Measurements from ENCODE around the gene GTF2H3. TPM values are rescaled to one million over a fixed set of nuclear protein-coding genes. Genes with fewer than 3 reads are reported as not detected.

Gene GTF2H3
- total RNA-seq, 1 donor: 21.0 TPM

DNA sequence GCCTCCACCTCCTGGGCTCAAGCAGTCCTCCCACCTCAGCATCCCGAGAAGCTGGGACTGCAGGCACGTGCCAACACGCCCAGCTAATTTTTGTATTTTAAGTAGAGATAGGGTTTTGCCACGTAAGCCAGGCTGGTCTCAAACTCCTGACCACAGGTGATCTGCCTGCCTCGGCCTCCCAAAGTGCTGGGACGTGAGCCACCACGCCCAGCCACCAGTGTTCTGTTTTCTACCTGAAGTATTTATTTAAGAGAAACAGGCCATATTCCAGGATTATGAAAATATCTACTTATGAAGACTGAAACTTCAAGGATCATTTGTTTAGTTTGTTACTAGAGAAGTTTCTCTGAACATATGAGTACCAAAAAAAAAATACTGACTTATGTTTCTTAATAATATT is 10.3 kb downstream of the GTF2H3 start:
- DNase-seq (ENCODE audit: low read depth in 2 of 3, low spot score in 2 of 3): no peak

- DNase-seq (ENCODE audit: low read depth in 2 of 3, low spot score in 2 of 3): no peak
Observed at GRCh38 chr12:123645380-123645779, 11.8 kb downstream of the GTF2H3 start.

DNA sequence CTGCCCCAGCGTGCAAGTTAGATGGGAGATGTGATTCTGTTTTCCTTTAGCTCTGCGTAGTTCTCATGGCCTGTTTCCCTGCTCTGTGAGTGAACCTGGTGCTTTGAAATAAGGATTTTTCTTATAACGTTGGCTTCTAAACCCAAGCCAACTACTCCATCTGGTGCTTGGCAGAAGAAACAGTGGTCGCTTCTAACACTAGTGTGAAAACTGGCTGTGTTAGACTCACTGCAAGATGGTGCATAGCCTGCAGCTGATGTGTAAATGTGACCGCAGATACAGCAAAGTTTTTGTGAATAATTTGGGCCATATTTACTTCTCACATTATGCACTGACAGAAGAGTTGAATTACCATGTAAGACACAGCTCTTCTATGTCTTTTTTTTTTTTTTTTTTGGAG is 12.2 kb downstream of the GTF2H3 start:
- DNase-seq (ENCODE audit: low read depth in 2 of 3, low spot score in 2 of 3): no peak

DNA sequence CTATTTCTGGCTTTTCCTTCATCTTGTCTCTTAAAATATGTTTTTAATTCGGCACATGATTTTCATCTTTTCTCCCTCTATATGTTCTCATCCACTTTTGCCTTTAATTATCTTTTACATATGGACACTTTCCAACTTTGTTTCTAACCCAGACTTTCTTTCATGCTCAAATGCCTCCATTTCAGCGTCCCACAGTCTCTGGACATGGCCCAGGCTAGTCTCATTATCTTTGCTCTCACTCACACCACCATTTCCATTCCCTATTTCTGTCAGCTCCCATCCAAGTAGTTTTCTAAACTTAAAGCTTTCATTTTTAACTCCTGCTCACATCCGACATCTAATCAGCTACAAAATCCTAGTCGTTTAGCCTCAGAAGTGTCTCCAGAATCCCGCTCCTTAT is 14.8 kb downstream of the GTF2H3 start:
- no peak for DNase-seq (ENCODE audit: low read depth in 2 of 3, low spot score in 2 of 3)

DNA sequence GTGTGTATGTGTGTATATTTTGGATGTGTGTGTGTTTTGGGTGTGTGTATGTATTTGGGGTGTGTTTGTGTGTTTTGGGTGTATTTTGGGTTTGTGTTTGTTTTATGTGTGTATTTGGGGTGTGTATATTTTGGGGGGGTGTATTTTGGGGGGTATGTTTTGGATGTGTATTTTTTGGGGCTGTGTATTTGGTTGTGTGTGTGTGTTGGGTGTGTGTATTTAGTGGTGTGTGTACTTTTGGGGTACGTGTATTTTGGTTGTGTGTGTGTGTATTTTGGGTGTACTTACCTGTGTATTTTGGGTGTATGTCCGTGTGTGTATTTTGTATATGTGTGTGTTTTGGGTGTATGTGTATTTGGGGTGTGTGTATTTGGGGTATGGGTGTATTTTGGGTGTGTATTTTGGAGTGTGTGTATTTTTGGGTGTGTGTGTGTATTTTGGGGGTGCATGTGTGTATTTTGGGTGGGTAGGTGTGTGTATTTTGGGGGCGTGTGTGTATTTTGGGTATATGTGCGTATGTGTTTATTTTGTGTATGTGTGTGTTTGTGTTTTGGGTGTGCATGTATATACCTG is 20.6 kb downstream of the GTF2H3 start:
- DNase-seq (ENCODE audit: low read depth in 2 of 3, low spot score in 2 of 3): no peak

GRCh38 chr12:123655420-123655819 is 21.8 kb downstream of the GTF2H3 start:
- no peak for DNase-seq (ENCODE audit: low read depth in 2 of 3, low spot score in 2 of 3)

DNA sequence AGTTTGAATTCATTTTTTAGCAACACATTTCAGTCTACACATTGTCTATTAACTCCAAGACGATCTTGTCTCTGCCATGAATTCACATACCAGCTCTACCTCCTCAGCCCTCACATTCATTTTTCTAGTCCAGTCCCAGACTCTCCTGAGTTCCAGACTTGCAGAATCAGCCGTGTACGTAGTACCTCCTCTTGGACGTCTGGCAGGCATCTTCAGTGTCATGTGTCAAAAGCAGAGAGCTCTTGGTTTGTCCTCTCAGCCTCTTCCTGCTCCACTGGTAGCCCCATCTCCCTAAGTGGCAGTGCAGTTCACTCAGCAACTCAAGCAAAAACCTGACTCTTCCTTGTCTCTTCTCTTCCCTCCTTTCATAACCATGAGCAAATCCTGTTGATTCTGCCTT is 22.8 kb downstream of the GTF2H3 start:
- DNase-seq (ENCODE audit: low read depth in 2 of 3, low spot score in 2 of 3): no peak

GRCh38 chr12:123657211-123657610 is 23.6 kb downstream of the GTF2H3 start:
- no peak for DNase-seq (ENCODE audit: low read depth in 2 of 3, low spot score in 2 of 3)

- DNase-seq (ENCODE audit: low read depth in 2 of 3, low spot score in 2 of 3): no peak
Observed at GRCh38 chr12:123659996-123660727, 26.5 kb downstream of the GTF2H3 start.

GRCh38 chr12:123667771-123668170 is 34.1 kb downstream of the GTF2H3 start:
- DNase-seq (ENCODE audit: low read depth in 2 of 3, low spot score in 2 of 3): no peak

DNA sequence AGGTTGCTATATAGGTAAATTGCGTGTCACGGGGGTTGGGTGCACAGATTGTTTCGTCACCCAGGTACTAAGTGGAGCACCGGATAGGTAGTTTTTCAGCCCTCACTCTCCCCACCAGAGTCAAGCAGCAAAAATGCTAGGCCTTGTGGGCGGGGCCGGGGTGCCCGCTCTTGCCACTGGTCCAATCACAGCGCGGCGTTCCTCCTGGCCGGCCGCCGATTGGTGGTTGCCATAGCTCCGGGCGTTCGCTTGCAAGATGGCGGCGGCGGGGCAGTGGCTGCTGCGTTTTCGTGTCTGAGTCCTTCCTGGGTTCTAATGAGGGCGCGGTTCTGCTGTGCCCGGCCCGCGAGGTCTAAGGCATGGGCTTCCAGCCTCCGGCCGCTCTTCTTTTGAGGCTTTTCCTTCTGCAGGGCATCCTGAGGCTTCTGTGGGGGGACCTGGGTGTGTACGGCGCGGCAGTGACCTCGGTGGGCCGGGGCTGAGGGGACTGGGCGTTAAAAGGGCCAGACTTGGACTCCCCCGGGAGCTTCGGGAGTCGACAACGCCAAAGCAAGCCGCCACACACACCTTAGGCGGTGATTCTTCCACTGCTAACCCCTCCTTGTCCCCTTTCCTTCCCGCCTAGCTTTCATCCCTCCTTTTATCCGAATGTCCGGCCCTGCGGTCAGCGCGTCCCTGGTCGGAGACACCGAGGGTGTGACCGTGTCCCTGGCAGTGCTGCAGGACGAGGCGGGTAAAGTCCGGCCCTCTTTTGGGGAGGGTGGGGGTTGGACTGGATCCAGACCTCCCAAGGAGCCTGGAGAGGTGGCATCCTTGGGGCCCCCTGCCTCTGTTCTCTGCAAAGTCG is 37.5 kb downstream of the GTF2H3 start, which contains the start of gene TCTN2:
TSS of gene TCTN2 (plus strand) at position 232 of the 847 bp plus-strand sequence. CDS start at position 360, 128 bp downstream.
- DNase-seq (ENCODE audit: low read depth in 2 of 3, low spot score in 2 of 3): peak; percentile 70 to 92 (median 87)

- no peak for DNase-seq (ENCODE audit: low read depth in 2 of 3, low spot score in 2 of 3)
Observed at GRCh38 chr12:123671876-123672275, 38.2 kb downstream of the GTF2H3 start.

GRCh38 chr12:123675436-123675835 is 41.8 kb downstream of the GTF2H3 start:
- no peak for DNase-seq (ENCODE audit: low read depth in 2 of 3, low spot score in 2 of 3)

DNA sequence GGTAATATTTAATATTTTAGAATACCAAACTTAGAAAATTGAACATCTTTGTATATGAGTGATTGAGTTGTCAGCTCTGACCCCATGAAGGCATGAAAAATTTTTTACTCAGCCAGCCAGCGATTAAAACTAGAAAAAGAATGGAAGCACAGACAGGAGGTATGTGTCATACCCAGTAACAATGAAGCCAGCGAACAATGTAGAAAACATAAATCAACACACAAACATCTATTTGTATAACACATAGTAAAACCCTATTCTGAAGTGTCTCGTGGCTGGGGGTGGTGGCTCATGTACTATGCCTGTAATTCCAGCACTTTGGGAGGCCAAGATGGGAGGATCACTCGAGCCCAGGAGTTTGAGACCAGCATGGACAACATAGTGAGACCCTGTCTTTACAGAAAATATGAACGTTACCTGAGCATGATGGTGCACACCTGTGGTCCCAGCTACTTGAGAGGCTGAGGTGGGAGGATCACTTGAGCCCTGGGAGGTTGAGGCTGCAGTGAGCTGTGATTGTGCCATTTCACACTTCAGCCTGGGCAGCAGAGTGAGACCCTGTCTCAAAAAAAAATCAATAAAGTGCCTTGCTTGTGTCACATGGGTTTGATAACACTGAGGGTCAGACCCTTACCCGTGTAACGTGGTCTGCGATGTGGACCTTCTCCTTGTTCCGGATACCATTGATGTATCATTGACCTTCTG is 43.1 kb downstream of the GTF2H3 start:
- no peak for DNase-seq (ENCODE audit: low read depth in 2 of 3, low spot score in 2 of 3)

DNA sequence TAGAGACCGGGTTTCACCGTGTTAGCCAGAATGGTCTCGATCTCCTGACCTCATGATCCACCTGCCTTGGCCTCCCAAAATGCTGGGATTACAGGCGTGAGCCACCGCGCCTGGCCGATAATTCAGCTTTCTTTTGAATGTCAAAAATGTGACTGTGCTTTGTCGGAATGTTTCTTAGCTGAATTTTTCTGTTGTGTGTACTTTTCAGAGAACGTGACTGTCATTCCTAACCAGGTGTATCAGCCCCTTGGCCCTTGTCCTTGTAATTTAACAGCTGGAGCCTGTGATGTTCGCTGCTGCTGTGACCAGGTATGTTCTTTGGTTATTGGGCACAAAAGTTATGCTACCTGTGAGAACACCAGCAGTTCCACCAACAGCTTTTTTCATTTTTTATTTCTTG is 45.4 kb downstream of the GTF2H3 start:
- no peak for DNase-seq (ENCODE audit: low read depth in 2 of 3, low spot score in 2 of 3)

DNA sequence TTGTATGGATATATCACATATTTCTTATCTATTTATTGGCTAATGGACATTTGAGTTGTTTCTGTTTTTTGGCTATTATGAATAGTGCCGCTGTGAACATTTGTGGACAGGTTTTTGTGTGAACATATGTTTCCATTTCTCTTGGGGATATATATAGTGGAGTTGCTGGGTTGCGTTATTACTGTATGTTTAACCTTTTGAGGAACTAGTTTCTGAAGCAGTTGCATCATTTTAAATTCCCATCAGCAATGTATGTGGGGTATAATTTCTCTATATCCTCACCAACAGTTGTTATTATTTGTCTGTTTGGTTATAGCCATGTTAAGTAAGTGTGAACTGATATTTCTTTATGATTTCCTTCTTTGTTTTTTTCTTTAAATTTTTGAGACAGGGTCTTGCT is 48.0 kb downstream of the GTF2H3 start:
- no peak for DNase-seq (ENCODE audit: low read depth in 2 of 3, low spot score in 2 of 3)

- no peak for DNase-seq (ENCODE audit: low read depth in 2 of 3, low spot score in 2 of 3)
Observed at GRCh38 chr12:123683964-123684363, 50.3 kb downstream of the GTF2H3 start.

DNA sequence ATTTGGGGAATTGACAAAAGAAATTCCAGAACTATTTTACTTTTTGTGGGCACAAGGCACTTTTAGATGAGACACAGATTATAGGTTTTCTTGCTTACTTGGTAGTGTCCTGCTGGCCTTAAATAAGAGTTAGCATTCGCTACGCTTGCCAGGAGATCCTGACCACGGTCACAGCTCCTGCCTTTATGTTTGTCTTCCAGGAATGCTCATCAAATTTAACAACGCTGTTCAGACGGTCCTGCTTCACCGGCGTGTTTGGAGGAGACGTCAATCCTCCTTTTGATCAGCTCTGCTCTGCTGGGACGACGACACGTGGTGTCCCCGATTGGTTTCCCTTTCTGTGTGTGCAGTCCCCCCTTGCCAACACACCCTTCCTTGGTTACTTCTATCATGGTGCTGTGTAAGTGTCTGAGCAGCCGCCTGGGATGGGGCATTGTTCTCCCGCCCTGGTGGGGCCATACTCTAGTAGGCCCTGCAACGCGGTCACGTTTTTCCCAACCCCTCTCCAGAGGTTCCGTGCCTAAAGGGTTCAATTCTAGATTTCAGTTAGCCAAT is 53.1 kb downstream of the GTF2H3 start:
- DNase-seq (ENCODE audit: low read depth in 2 of 3, low spot score in 2 of 3): no peak

DNA sequence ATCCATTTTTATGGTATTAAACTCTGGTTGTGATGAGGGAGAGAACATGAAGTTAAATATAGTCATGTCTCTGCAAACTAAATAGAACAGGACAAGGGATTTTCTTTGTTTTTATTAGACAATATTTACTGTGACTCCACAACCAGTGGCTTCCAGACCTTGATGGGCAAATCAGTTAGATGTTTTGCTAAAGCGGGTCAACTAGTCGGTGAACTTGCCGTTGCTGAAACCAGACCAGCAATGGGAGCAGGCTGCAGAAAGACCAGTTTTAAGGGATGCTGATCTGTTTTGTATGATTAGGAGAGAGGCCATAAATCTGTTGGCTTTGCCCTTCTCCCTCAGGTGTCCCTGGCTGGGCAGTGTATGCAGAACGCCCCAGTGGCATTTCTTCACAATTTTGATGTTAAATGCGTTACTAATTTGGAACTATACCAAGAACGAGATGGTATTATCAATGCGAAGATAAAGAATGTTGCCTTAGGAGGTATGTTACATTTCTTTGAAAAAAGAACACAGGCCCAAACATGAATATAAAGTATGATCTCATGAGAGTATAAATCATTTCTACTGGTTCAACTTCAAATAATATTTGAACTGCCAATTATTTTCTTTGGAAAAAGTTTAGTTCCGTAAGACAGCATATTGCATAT is 56.7 kb downstream of the GTF2H3 start:
- DNase-seq (ENCODE audit: low read depth in 2 of 3, low spot score in 2 of 3): no peak

- DNase-seq (ENCODE audit: low read depth in 2 of 3, low spot score in 2 of 3): no peak
Observed at GRCh38 chr12:123696207-123696606, 62.6 kb downstream of the GTF2H3 start.
